NCI-H2107 treated with DMSO at 0.1 percent for 48 hours (cell line): ENCODE data around the gene PLA2G6.
"Not testable (repeated sequence)": the region's sequence is repeated elsewhere in the genome, so short reads cannot be mapped to it uniquely, and the experiment has no call there.

Experiments
- DNase-seq: peaks from one replicate; lab custom pipeline; 2025; ENCODE audit not compliant: unreplicated experiment; lab: John Stamatoyannopoulos, UW

PLA2G6 gene

DNA sequence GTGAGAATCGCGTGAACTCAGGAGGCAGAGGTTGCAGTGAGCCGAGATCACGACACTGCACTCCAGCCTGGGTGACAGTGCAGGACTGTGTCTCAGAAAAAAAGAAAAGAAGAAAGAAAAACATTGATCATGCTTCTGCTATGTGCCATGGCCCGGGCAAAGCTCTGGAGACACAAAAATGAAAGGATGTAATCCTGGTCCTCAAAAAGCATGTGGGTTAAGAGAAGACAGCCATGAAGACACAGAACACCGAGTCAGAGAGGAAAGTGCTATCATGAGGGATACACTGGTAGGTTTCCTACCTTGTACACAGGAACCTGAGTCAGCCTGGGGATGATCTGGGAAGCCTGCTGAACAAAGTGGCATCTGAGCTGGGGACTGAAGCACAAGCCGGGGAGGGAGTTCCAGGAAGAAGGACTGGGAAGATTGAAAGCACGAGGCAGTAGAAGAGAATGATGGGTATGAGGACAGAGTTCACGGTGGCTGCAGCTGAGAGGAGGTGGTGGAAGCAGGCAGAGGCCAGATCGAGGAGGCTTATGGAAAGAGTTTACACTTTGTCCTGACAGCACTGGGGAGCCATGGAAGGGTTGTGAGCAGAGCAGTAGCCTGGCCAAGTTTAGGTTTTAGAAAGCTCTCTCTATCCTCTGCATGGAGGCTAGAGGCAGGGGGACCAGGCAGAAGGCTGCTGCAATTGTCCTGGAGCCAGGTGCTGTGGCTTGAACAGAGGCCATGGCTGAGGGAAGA, 10.3 kb upstream of the PLA2G6 start:
- no peak for DNase-seq

DNA sequence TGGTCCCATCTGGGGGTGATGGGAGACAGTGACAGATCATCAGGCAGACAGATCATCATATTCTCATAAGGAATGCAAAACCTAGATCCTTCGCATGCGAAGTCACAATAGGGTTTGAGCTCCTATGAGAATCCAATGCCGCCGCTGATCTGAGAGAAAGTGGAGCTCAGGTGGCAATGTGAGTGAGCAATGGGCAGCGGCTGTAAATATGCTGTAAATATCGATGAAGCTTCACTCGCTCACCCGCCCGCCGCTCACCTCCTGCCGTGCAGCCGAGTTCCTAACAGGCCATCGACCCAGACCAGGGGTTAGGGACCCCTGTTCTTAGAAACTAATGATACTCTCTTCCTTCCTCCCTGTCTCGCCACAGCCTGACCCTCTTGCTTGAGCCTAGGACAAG, 9.4 kb upstream of the PLA2G6 start:
- DNase-seq: no peak

DNA sequence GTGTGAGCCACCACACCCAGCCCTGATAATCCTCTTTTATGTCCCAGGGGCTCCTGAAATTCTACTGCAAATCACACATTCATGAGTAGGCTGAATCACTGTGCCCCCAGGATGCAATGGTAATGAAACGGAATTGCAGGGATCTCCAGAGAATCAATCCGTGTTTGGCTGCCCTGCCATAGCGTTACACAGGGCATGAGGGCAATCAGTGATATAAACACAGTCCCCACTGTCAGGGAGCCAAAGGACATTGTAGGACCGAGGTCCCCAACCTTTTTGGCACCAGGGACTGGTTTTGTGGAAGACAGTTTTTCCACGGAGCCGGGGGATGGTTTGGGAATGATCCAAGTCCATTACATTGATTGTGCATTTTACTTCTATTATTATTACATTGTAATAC, 9.0 kb upstream of the PLA2G6 start:
- DNase-seq: no peak

DNA sequence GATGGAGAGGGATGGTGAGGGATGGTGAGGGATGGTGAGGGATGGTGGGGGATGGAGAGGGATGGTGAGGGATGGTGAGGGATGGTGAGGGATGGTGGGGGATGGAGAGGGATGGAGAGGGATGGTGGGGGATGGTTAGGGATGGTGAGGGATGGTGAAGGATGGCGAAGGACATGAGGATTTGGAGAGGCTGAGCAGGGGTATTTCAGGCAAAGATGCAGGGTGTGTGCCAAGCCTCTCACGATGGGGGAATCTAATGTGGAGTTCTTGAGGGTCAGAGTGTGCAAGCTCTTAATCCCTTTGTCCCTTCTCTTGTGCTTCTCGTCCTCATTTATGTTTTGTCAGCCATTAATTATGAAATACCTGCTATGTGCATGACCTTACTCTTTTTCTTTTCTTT, 7.5 kb upstream of the PLA2G6 start:
- no peak for DNase-seq

GRCh38 chr22:38187413-38188212, 6.0 kb upstream of the PLA2G6 start:
- DNase-seq: peak; percentile 73

GRCh38 chr22:38186429-38186828, 4.8 kb upstream of the PLA2G6 start:
- DNase-seq: peak; percentile 20

- no peak for DNase-seq
These were observed 3.2 kb upstream of the PLA2G6 start for GRCh38 chr22:38184788-38185187.

- no peak for DNase-seq
These were observed 683 bp downstream of the PLA2G6 start for GRCh38 chr22:38180841-38181452.

DNA sequence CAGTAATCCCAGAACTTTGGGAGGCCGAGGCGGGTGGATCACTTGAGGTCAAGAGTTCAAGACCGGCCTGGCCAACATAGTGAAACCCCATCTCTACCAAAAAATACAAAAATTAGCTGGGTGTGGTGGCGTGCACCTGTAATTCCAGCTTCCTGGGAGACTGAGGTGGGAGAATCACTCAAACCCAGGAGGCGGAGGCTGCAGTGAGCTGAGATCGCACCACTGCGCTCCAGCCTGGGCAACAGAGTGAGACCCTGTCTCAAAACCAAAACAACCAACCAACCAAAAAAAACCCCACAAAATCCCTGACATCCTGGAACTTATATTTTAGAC, 3.1 kb downstream of the PLA2G6 start:
- DNase-seq: not testable (repeated sequence)

DNA sequence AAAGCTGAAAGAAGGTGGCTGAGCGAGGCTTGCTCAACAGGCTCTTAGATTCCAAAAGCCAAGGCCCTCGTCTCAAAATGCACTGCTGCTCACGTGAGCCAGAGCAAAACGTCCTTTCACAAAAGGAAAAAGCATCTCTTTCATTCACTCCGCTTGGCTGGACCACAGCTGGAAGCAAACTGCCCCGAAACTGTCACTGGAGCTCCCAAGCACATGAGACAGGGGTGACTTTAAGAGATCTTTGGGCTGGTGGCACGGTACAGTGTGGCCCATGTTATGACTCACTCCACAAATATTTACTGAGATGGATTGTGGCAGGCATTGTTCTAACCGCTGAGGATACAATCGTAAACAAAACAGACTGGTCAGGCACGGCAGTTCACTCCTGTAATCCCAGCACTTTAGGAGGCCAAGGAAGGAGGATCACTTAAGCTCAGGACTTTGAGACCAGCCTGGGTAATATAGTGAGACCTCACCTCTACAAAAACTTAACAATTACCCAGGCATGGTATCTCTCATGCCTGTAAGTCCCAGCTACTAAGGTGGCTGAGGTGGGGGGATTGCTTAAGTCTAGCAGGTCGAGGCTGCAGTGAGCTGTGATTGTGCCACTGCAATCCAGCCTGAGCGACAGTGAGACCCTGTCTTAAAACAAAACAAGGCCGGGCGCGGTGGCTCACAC, 3.6 kb downstream of the PLA2G6 start:
- peak; percentile 62 for DNase-seq

DNA sequence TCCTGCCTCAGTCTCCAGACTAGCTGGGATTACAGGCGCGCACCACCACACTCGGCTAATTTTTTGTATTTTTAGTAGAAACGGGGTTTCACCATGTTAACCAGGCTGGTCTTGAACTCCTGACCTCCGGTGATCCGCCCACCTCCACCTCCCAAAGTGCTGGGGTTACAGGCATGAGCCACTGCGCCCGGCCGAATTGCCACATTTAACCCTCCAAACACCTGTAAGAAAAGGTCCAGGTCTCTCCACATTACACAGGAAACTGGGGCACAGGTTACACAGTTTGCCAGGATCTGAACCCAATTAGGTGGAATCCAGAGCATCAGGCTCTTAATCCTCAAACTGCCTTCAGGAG, 4.1 kb downstream of the PLA2G6 start:
- not testable (repeated sequence) for DNase-seq

- no peak for DNase-seq
These were observed 4.6 kb downstream of the PLA2G6 start for GRCh38 chr22:38177044-38177443.

GRCh38 chr22:38176170-38176741, 5.4 kb downstream of the PLA2G6 start:
- DNase-seq: no peak

- DNase-seq: no peak
These were observed 6.2 kb downstream of the PLA2G6 start for GRCh38 chr22:38175206-38176118.

DNA sequence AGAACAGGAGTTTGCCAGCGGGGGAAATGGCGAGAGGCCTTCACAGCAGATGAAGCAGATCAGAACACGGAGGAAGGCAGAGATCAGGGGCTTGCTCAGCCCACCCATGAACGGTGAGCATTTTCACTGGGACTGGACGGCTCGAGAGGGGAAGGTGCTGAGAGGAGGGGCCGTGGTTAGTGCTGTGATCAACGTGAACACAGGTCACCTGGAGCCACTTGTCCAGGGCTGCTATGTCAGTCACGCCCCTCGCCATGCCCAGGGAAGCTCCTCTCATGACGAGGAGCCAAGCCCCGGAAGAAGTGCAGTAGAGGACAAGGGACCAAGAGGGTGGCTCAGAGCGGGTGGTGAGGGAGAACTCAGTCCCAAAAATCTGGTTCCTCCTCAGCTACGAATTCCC, 7.0 kb downstream of the PLA2G6 start:
- no peak for DNase-seq

DNA sequence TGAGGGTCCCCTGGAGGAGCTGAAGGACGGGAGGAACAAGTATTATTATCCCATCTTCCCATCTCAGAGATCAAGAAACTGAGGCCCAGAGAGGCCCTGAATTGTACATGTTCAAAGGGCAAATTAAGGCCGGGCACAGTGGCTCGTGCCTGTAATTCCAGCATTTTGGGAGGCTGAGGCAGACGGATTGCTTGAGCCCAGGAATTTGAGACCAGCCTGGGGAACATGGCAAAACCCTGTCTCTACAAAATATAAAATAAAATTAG, 8.1 kb downstream of the PLA2G6 start:
- no peak for DNase-seq

- no peak for DNase-seq
These were observed 8.6 kb downstream of the PLA2G6 start for GRCh38 chr22:38172832-38173640.

- DNase-seq: no peak
These were observed 9.5 kb downstream of the PLA2G6 start for GRCh38 chr22:38171927-38172831.

- no peak for DNase-seq
These were observed 11.2 kb downstream of the PLA2G6 start for GRCh38 chr22:38170469-38170868.
